HCT116 (cell line): Measurements from ENCODE around the gene USP46. TPM values are rescaled to one million over a fixed set of nuclear protein-coding genes. Genes with fewer than 3 reads are reported as not detected.

Experiments
- ATAC-seq: fragments of 200-7000 bp; cut with Tn5 transposase; 2 replicates; pipeline ENCODE4 v1.9.1; 2020; ENCODE audit warnings: mild to moderate bottlenecking, moderate library complexity
- BruUV-seq: library from RNA; stranded (reverse); fragments of 400-500 nt; replicated peaks from 2 replicates; lab custom pipeline; 2021; lab: Mats Ljungman, UMichigan
- CTCF ChIA-PET: fragments of 300-600 bp; sonication (Branson Sonifier 250); formaldehyde crosslinking; loops from one replicate; lab custom pipeline; 2021; ENCODE audit warnings: antibody characterized with exemption; lab: Charles Lee
- POLR2A ChIA-PET: fragments of 300-600, 350-600 bp; sonication (Branson Sonifier 250); formaldehyde crosslinking; loops from one replicate; lab custom pipeline; 2021; ENCODE audit warnings: antibody characterized with exemption; lab: Charles Lee
- RAD21 ChIA-PET, 2 experiments: fragments of 300-600 bp; sonication (Branson Sonifier 250); formaldehyde crosslinking; loops; one replicate each; lab custom pipeline; 2023; ENCODE audit warnings: low total read pairs in 2 of 2; ENCODE audit not compliant: uncharacterized antibody in 2 of 2, unreplicated experiment in 2 of 2, low non-redundant PET in 1 of 2; lab: Charles Lee
- DNase-seq: peaks from one replicate; pipeline ENCODE4 v3.0.0-alpha.2; 2010; ENCODE audit warnings: low read depth, low spot score
- H2AFZ ChIP-seq: fragments of 200-600 bp; shearing (Covaris generic), sonication (generic); 2 replicates; pipeline ENCODE4 v1.6.1; 2017; ENCODE audit warnings: low read depth, mixed run types, mixed read lengths, antibody characterized with exemption, low read length; ENCODE audit not compliant: poor library complexity, severe bottlenecking
- H3K27ac ChIP-seq: 2 replicates; pipeline ENCODE4 v1.5.1; 2012; ENCODE audit warnings: low read depth, low read length
- H3K27me3 ChIP-seq: fragments of 200-600 bp; sonication (generic); 2 replicates; pipeline ENCODE4 v1.6.1; 2016; ENCODE audit warnings: mixed run types, low read length, mixed read lengths; ENCODE audit not compliant: insufficient read depth
- H3K36me3 ChIP-seq, 2 experiments: fragments of 200-500 bp in 1 of 2; fragments of 200-600 bp in 1 of 2; sonication (Bioruptor generic) in 1 of 2; sonication (generic) in 1 of 2; 2 replicates each; pipeline versions ENCODE4 v1.5.1 to v1.6.1; 2014 to 2016; ENCODE audit warnings: low read length in 2 of 2, inconsistent platforms in 1 of 2, mixed read lengths in 1 of 2, mixed run types in 1 of 2; ENCODE audit not compliant: insufficient read depth in 2 of 2, control insufficient read depth in 1 of 2
- H3K4me1 ChIP-seq, 2 experiments: fragments of 200-600 bp in 1 of 2; sonication (generic) in 1 of 2; 2 replicates each; pipeline versions ENCODE4 v1.5.1 to v1.6.1; 2012 to 2017; ENCODE audit warnings: low read length in 2 of 2, inconsistent platforms in 1 of 2, mild to moderate bottlenecking in 1 of 2, mixed read lengths in 1 of 2, mixed run types in 1 of 2, moderate library complexity in 1 of 2; ENCODE audit not compliant: insufficient read depth in 2 of 2, control insufficient read depth in 1 of 2
- H3K4me2 ChIP-seq: fragments of 200-600 bp; sonication (generic); 2 replicates; pipeline ENCODE4 v1.6.1; 2017; ENCODE audit warnings: mixed run types, low read length, mixed read lengths
- H3K4me3 ChIP-seq, 2 experiments: fragments of 200-600 bp in 1 of 2; sonication (generic) in 1 of 2; replicated peaks in 1 of 2; 2 replicates each; pipeline ENCODE4 v1.5.1; 2011 to 2016; ENCODE audit warnings: low read length in 2 of 2, control low read depth in 1 of 2, low read depth in 1 of 2, mild to moderate bottlenecking in 1 of 2, mixed read lengths in 1 of 2, mixed run types in 1 of 2
- H3K79me2 ChIP-seq: fragments of 200-600 bp; sonication (generic); 2 replicates; pipeline ENCODE4 v1.6.1; 2017; ENCODE audit warnings: mild to moderate bottlenecking, mixed run types, low read length, moderate library complexity, mixed read lengths; ENCODE audit not compliant: insufficient read depth
- H3K9ac ChIP-seq: fragments of 200-600 bp; sonication (generic); 2 replicates; pipeline ENCODE4 v1.6.1; 2016; ENCODE audit warnings: low read length, mixed read lengths
- H3K9me2 ChIP-seq: fragments of 200-600 bp; sonication (generic), shearing (Covaris generic); 2 replicates; pipeline ENCODE4 v1.6.1; 2017; ENCODE audit warnings: mixed run types, mild to moderate bottlenecking, moderate library complexity; ENCODE audit not compliant: insufficient read depth
- H3K9me3 ChIP-seq, 2 experiments: fragments of 200-500 bp in 1 of 2; fragments of 200-600 bp in 1 of 2; sonication (Bioruptor generic) in 1 of 2; sonication (generic) in 1 of 2; 2 replicates each; pipeline ENCODE4 v1.6.1; 2014 to 2017; ENCODE audit warnings: low read length in 2 of 2, mixed read lengths in 2 of 2, inconsistent platforms in 1 of 2, low read depth in 1 of 2, mild to moderate bottlenecking in 1 of 2, mixed run types in 1 of 2, moderate library complexity in 1 of 2; ENCODE audit not compliant: control insufficient read depth in 1 of 2, insufficient read depth in 1 of 2
- H4K20me1 ChIP-seq: fragments of 200-600 bp; sonication (generic), shearing (Covaris generic); 2 replicates; pipeline ENCODE4 v1.6.1; 2017; ENCODE audit warnings: mixed run types, mild to moderate bottlenecking, moderate library complexity; ENCODE audit not compliant: insufficient read depth
- ATF3 ChIP-seq: IDR thresholded peaks from 2 replicates; pipeline ENCODE4 v1.6.1; 2012
- EGR1 ChIP-seq: IDR thresholded peaks from 2 replicates; pipeline ENCODE4 v1.6.1; 2012; ENCODE audit warnings: low read depth
- MAX ChIP-seq: IDR thresholded peaks from 2 replicates; pipeline ENCODE4 v1.6.1; 2012
- POLR2A ChIP-seq: IDR thresholded peaks from 2 replicates; pipeline ENCODE4 v1.7.0; 2011; ENCODE audit warnings: borderline replicate concordance; ENCODE audit not compliant: insufficient read depth, insufficient read length; ENCODE audit errors: extremely low read depth
- POLR2AphosphoS5 ChIP-seq: IDR thresholded peaks from 2 replicates; pipeline ENCODE4 v1.6.1; 2011; ENCODE audit warnings: mild to moderate bottlenecking, low read depth, low read length, moderate library complexity
- REST ChIP-seq: IDR thresholded peaks from 2 replicates; pipeline ENCODE4 v1.6.1; 2012; ENCODE audit warnings: low read depth
- YY1 ChIP-seq: IDR thresholded peaks from 2 replicates; pipeline ENCODE4 v1.6.1; 2011; ENCODE audit warnings: low read length, low read depth, moderate library complexity, mild to moderate bottlenecking; ENCODE audit not compliant: insufficient replicate concordance; ENCODE audit errors: extremely low read depth
- ZNF274 ChIP-seq: fragments of 200-500 bp; sonication (Bioruptor generic); IDR thresholded peaks from 2 replicates; pipeline ENCODE4 v1.6.1; 2014; ENCODE audit warnings: mild to moderate bottlenecking, low read depth, low read length, inconsistent platforms
- intact Hi-C: fragments of 100-400 bp; cut with micrococcal nuclease; formaldehyde crosslinking; loops from 2 replicates; pipeline ENCODE4 v1.10.0; 2022
- total RNA-seq: library from RNA; stranded (reverse); gene quantifications from one replicate; pipeline ENCODE4 v1.2.1, GENCODE V29; 2021; ENCODE audit not compliant: unreplicated experiment

USP46 gene
- total RNA-seq, 1 experiment from 2014 or later, result 36.6 TPM

- TF ChIP-seq YY1 (no peak), ATF3 (no peak), ZNF274 (no peak)
Observed at GRCh38 chr4:52612341-52612740, 46.8 kb downstream of the USP46 start (continued).

GRCh38 chr4:52611030-52611555, 48.0 kb downstream of the USP46 start:
- Histone ChIP-seq H4K20me1 (no peaks in the 10 kb centered on the region), H3K79me2 (no peaks in the 10 kb centered on the region; the same call in 1 of the 2 replicates), H3K9ac (no peak overlapping the region), H3K36me3 (peaks cover 4 to 9% of the 10 kb centered on the region in 2 experiments; a peak in 2 of 4 replicates), H2AFZ (no peak overlapping the region), H3K4me1 (no peaks in the 10 kb centered on the region), H3K4me2 (no peak overlapping the region), H3K4me3 (no peak overlapping the region), H3K9me3 (no peaks in the 10 kb centered on the region), H3K27me3 (no peaks in the 10 kb centered on the region), H3K9me2 (no peaks in the 10 kb centered on the region), H3K27ac (no peak overlapping the region)
- no TSS peak for BruUV-seq
- ATAC-seq (no peak), DNase-seq (no peak)
- ChIA-PET CTCF (no interaction called here), POLR2A (no interaction called here), RAD21 (no interaction called here)
- intact Hi-C loops, result no loop called here
- no peak for TF ChIP-seq ATF3
- TF ChIP-seq YY1, result no peak
- no peak for TF ChIP-seq MAX
- no peak for TF ChIP-seq EGR1
- no peak for TF ChIP-seq POLR2A
- no peak for TF ChIP-seq REST
- TF ChIP-seq POLR2AphosphoS5, result no peak
